DOHH2 (cell line): ENCODE data around the gene C1QTNF8.

ENCODE experiments used
- H3F3A ChIP-seq: fragments of 200-600 bp; sonication (generic), shearing (Covaris generic); 2 replicates; pipeline ENCODE4 v1.6.0; 2016; ENCODE audit warnings: antibody characterized with exemption, mild to moderate bottlenecking; ENCODE audit not compliant: control insufficient read depth, insufficient read depth
- H3K27ac ChIP-seq: fragments of 200-600 bp; sonication (generic); 2 replicates; pipeline ENCODE4 v1.5.1; 2014; ENCODE audit warnings: low read depth, mild to moderate bottlenecking, low read length, moderate library complexity
- H3K27me3 ChIP-seq: fragments of 200-600 bp; sonication (generic); 2 replicates; pipeline ENCODE4 v1.6.1; 2014; ENCODE audit warnings: mild to moderate bottlenecking, low read length, mixed read lengths; ENCODE audit not compliant: control insufficient read depth
- H3K36me3 ChIP-seq: fragments of 200-600 bp; sonication (generic); 2 replicates; pipeline ENCODE4 v1.6.1; 2014; ENCODE audit warnings: mild to moderate bottlenecking, low read length, moderate library complexity, mixed read lengths; ENCODE audit not compliant: control insufficient read depth
- H3K4me1 ChIP-seq: fragments of 200-600 bp; sonication (generic); 2 replicates; pipeline ENCODE4 v1.6.1; 2014; ENCODE audit warnings: mild to moderate bottlenecking, low read length, mixed read lengths; ENCODE audit not compliant: control insufficient read depth
- H3K4me2 ChIP-seq: fragments of 200-600 bp; sonication (generic); 2 replicates; pipeline ENCODE4 v1.6.0; 2014; ENCODE audit warnings: mild to moderate bottlenecking, low read length, moderate library complexity
- H3K4me3 ChIP-seq: fragments of 200-600 bp; sonication (generic); 2 replicates; pipeline ENCODE4 v1.5.1; 2014; ENCODE audit warnings: mild to moderate bottlenecking, low read length, mixed read lengths
- H3K79me2 ChIP-seq: fragments of 200-600 bp; sonication (generic); 2 replicates; pipeline ENCODE4 v1.6.1; 2014; ENCODE audit warnings: mild to moderate bottlenecking, low read length, mixed read lengths; ENCODE audit not compliant: control insufficient read depth
- H3K9me2 ChIP-seq: fragments of 200-600 bp; sonication (generic); replicated peaks from 2 replicates; pipeline ENCODE4 v1.6.1; 2014; ENCODE audit warnings: mild to moderate bottlenecking, low read length, mixed read lengths; ENCODE audit not compliant: control insufficient read depth
- H3K9me3 ChIP-seq: fragments of 200-600 bp; sonication (generic); 2 replicates; pipeline ENCODE4 v1.6.1; 2014; ENCODE audit warnings: antibody characterized with exemption, low read length, mixed read lengths; ENCODE audit not compliant: control insufficient read depth, insufficient read depth
- H4K20me1 ChIP-seq: fragments of 200-600 bp; sonication (generic); 2 replicates; pipeline ENCODE4 v1.6.0; 2014; ENCODE audit warnings: low read depth, mild to moderate bottlenecking, antibody characterized with exemption, low read length, moderate library complexity; ENCODE audit not compliant: control insufficient read depth, insufficient read depth
- CTCF ChIP-seq: fragments of 200-600 bp; sonication (generic); IDR thresholded peaks from one replicate; pipeline ENCODE4 v1.5.1; 2014; ENCODE audit warnings: antibody characterized with exemption, mild to moderate bottlenecking, low read depth, low read length; ENCODE audit not compliant: poor library complexity, severe bottlenecking
- EZH2phosphoT487 ChIP-seq: fragments of 200-600 bp; sonication (generic); IDR thresholded peaks from 2 replicates; pipeline ENCODE4 v1.6.1; 2017; ENCODE audit warnings: borderline replicate concordance, mild to moderate bottlenecking, antibody characterized with exemption, low read length, moderate library complexity, mixed read lengths

C1QTNF8 gene

DNA sequence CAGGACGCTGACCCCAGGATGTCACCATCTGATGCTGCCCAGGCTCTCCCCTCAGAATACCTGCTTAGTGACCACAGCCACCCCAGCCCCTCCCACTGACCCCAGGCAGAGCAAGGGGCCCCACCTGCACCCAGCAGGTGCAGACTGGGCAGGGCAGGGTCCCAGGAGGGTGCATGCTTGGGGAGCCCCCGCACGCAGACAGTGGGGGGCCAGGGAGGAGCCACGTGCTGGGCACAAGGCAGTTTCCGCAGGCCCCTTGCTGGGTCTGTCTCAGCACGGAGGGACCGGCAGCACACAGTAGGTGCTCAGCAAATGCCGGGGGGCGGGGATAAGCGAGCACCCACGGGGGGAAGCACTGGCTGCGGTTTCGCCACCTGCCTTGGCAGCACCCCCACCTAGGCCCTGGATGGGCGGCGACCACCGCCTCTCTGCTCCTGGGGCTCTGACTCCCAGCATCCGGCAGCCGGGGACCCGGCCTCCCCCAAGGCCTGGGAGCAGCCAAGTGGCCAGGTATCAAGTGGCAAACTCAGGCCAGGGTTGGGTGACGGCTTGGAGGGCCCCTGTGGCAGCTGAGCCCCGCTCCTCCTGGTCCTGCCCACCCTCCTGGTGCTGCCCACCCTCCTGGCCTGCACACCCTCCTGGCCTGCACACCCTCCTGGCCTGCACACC lies 42.2 kb downstream of the C1QTNF8 start:
- H3K9me3 ChIP-seq, result no peaks in the 10 kb centered on the region
- no peaks in the 10 kb centered on the region for H3K9me2 ChIP-seq
- no peaks in the 10 kb centered on the region for H3K27me3 ChIP-seq
- no peak overlapping the region for H3K27ac ChIP-seq
- no peak for TF ChIP-seq EZH2phosphoT487
- TF ChIP-seq CTCF, result no peak
- H3K79me2 ChIP-seq, result no peaks in the 10 kb centered on the region
- H3K4me3 ChIP-seq, result no peak overlapping the region
- H4K20me1 ChIP-seq, result no peaks in the 10 kb centered on the region
- H3K4me1 ChIP-seq, result no peaks in the 10 kb centered on the region
- H3F3A ChIP-seq, result no peaks in the 10 kb centered on the region
- H3K4me2 ChIP-seq, result no peak overlapping the region
- no peaks in the 10 kb centered on the region for H3K36me3 ChIP-seq

GRCh38 chr16:1053121-1053521 lies 42.9 kb downstream of the C1QTNF8 start:
- no peaks in the 10 kb centered on the region for H3K27me3 ChIP-seq
- H4K20me1 ChIP-seq, result no peaks in the 10 kb centered on the region
- no peak overlapping the region for H3K4me2 ChIP-seq
- H3K9me2 ChIP-seq, result no peaks in the 10 kb centered on the region
- no peaks in the 10 kb centered on the region for H3K36me3 ChIP-seq
- no peaks in the 10 kb centered on the region for H3K79me2 ChIP-seq
- H3K27ac ChIP-seq, result no peak overlapping the region
- TF ChIP-seq EZH2phosphoT487 (no peak), CTCF (no peak)
- H3F3A ChIP-seq, result no peaks in the 10 kb centered on the region
- H3K4me3 ChIP-seq, result no peak overlapping the region
- H3K4me1 ChIP-seq, result no peaks in the 10 kb centered on the region
- H3K9me3 ChIP-seq, result no peaks in the 10 kb centered on the region

GRCh38 chr16:1052721-1053120 lies 43.3 kb downstream of the C1QTNF8 start:
- H3K79me2 ChIP-seq, result no peaks in the 10 kb centered on the region
- H3K9me2 ChIP-seq, result no peaks in the 10 kb centered on the region
- no peaks in the 10 kb centered on the region for H3K36me3 ChIP-seq
- no peak overlapping the region for H3K4me3 ChIP-seq
- H3K4me1 ChIP-seq, result no peaks in the 10 kb centered on the region
- no peaks in the 10 kb centered on the region for H3K9me3 ChIP-seq
- H3K27ac ChIP-seq, result no peak overlapping the region
- H3F3A ChIP-seq, result no peaks in the 10 kb centered on the region
- no peaks in the 10 kb centered on the region for H4K20me1 ChIP-seq
- H3K4me2 ChIP-seq, result no peak overlapping the region
- no peaks in the 10 kb centered on the region for H3K27me3 ChIP-seq
- no peak for TF ChIP-seq EZH2phosphoT487
- TF ChIP-seq CTCF, result no peak
